ENCODE data around the gene DLG1.
A peak's percentile ranks its signal among the peaks of the same experiment; 100 is the strongest.

DLG1 gene

GRCh38 chr3:197258168-197258755, 40.1 kb downstream of the DLG1 start:
- H3K27ac ChIP-seq, result no peak overlapping the region

GRCh38 chr3:197257711-197258110, 40.7 kb downstream of the DLG1 start:
- H3K27ac ChIP-seq, result no peak overlapping the region
- TF ChIP-seq CTCF (conservative IDR thresholded peaks at IDR 0.05), result no peak

More at GRCh38 chr3:197258168-197258755, 40.1 kb downstream of the DLG1 start:
- TF ChIP-seq CTCF (conservative IDR thresholded peaks at IDR 0.05), result no peak

GRCh38 chr3:197256836-197257444, 41.5 kb downstream of the DLG1 start:
- H3K27ac ChIP-seq, result no peak overlapping the region
- peak; percentile 83 for TF ChIP-seq CTCF (conservative IDR thresholded peaks at IDR 0.05)

GRCh38 chr3:197256104-197256503, 42.3 kb downstream of the DLG1 start:
- no peak for TF ChIP-seq CTCF (conservative IDR thresholded peaks at IDR 0.05)

GRCh38 chr3:197253238-197253947, 45.0 kb downstream of the DLG1 start:
- TF ChIP-seq CTCF (conservative IDR thresholded peaks at IDR 0.05), result no peak
- H3K27ac ChIP-seq, result no peak overlapping the region

More at GRCh38 chr3:197256104-197256503, 42.3 kb downstream of the DLG1 start:
- no peak overlapping the region for H3K27ac ChIP-seq

GRCh38 chr3:197249542-197249941, 48.9 kb downstream of the DLG1 start:
- no peak for TF ChIP-seq CTCF (conservative IDR thresholded peaks at IDR 0.05)

GRCh38 chr3:197248341-197248740, 50.1 kb downstream of the DLG1 start:
- H3K27ac ChIP-seq, result no peak overlapping the region
- TF ChIP-seq CTCF (conservative IDR thresholded peaks at IDR 0.05), result no peak

More at GRCh38 chr3:197249542-197249941, 48.9 kb downstream of the DLG1 start:
- no peak overlapping the region for H3K27ac ChIP-seq

All from VCaP (cell line).